HG03442 (cell line): Measurements from ENCODE around the gene SHC4.
"Not testable (repeated sequence)": the region's sequence is repeated elsewhere in the genome, so short reads cannot be mapped to it uniquely, and the experiment has no call there.

Experiments
- ATAC-seq: cut with Tn5 transposase; IDR thresholded peaks from one replicate; pipeline ENCODE4 v1.9.1; 2021; ENCODE audit warnings: mild to moderate bottlenecking, moderate library complexity; ENCODE audit not compliant: unreplicated experiment

The SHC4 gene

DNA sequence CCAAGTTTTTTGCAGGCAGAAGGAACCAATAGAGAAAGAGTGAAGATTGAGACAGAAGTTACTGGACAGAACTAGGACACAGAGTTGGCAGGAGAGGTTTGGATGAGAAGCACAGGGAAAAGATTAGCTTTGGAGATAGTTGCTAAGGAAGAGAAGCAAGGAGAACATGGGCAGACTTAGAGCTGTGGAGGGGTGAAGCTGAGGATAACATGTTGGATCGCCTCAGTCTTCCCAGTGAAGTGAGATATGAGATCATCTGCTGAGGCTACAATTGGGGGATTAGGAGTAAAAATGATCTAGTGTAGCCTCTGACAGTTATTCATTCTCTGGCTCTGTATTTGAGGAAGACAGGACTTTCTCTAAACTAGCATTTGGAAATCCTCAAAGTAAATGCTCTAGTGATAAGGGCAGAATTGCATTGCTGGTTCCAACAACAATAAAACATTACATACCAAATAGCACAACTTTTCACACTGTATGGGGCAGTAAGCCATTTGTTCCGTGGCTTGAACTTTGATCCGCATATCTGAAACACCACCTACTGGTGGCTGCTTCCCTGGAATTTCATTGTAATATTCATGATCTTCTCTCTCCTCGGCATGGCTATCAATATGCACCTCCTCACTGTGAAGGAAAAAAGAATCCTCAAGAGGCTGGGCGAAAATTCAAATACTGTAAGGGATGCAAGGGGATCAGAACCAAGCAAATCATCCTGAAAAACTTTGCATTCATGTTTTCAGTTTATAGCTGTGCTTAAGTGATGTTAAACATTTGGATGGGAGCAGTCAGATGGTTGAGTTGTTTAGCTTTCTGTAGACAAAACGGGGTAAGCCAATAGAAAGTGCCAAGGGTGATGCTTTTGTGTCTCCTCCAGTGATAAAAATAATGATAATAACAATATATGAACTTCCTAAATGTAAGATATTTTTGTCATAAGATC lies 107.9 kb downstream of the SHC4 start:
- ATAC-seq, result no peak

- ATAC-seq, result not testable (repeated sequence)
Observed at GRCh38 chr15:48854434-48854833, 109.3 kb downstream of the SHC4 start.

DNA sequence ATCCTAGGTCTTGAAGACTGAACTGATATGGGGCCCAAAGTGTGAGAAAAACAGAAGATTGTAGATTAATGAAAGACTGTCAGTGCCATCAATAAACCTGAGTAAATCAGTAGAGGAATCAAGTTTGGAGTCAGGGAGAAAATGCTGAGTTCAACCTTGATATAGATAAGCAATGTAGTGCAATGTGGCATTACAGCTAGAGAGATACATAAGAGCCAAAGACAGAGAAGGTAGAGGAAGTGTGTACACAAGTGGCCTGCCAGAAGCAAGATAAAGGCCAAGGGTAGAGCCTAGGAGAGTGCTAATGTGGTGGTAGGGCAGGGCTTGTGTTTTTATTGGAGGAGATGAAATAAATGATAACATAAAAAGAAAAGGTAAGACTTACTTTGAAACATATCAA lies 111.8 kb downstream of the SHC4 start:
- no peak for ATAC-seq

- no peak for ATAC-seq
Observed at GRCh38 chr15:48850648-48851047, 113.1 kb downstream of the SHC4 start.

DNA sequence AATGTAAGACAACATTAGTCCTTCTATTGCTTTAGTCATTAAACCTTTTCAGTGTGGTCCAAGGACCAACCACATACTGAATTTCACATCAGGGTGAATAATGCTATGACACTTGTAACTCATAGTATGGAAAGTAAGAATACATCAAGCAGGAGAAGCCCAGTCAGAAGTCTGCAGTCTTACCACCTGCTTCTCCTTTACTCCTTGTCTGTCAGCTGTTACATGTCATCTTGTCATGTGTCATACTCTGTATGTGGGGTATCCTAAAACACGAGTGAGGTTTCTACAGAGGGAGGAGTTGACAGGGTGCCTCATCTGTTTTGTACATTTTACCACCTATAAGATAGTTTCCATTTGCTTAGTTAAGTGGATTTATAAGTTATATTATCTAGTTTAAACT lies 118.6 kb downstream of the SHC4 start:
- ATAC-seq, result no peak

DNA sequence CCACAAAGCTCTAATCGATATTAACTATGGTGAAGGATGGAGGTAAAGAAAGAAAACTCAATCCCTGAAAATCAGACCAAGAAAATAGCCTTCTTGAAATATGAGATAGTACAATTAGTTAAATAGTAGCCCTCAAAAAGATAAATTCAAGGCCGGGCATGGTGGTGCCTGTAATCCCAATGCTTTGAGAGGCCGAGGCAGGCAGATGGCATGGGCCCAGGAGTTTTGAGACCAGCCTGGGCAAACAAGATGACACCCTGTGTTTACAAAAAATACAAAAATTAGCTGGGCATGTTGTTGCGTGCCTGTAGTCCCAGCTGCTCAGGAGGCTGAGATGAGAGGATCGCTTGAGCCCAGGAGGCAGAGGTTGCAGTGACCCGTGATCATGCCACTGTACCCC lies 121.2 kb downstream of the SHC4 start:
- no peak for ATAC-seq

DNA sequence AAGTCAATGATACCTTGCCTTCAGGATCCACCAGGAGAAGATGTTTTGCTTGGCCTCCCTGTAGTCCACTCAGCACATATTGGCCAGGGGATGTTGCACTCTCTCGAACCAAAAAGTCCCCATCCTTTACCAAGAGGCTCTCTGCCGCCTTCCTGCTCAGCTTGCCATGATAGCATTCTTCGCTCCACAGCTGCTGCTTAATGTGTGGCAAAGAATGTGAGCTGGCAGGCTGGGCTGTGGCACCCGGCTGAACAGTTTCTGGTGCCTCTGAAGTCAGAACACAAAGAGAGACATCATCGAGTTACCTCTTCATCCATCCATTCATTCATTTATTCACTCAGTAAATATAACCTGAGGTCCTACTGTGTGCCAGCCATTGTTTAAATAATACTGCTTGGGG lies 129.0 kb downstream of the SHC4 start:
- ATAC-seq, result no peak

- no peak for ATAC-seq
Observed at GRCh38 chr15:48833526-48834239, 130.0 kb downstream of the SHC4 start.

- ATAC-seq, result no peak
Observed at GRCh38 chr15:48832648-48833047, 131.1 kb downstream of the SHC4 start.

GRCh38 chr15:48828906-48829305 lies 134.8 kb downstream of the SHC4 start:
- no peak for ATAC-seq

DNA sequence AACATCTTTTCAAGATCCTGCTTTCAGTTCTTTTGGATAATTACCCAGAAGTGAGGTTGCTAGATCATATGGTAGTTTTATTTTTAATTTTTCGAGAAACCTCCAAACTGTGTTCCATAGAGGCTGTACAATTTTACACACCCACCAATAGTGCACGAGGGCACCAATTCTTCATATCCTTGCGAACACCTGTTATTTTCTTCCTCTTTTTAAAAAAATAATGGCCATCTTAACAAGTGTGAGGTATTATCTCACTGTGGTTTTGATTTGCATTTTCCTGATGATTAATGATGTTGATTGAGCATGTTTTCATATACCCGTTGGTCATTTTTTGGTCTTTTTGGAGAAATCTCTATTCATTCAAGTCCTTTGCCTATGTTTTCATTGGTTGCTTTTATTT lies 135.2 kb downstream of the SHC4 start:
- no peak for ATAC-seq

- ATAC-seq, result no peak
Observed at GRCh38 chr15:48825075-48825474, 138.6 kb downstream of the SHC4 start.

DNA sequence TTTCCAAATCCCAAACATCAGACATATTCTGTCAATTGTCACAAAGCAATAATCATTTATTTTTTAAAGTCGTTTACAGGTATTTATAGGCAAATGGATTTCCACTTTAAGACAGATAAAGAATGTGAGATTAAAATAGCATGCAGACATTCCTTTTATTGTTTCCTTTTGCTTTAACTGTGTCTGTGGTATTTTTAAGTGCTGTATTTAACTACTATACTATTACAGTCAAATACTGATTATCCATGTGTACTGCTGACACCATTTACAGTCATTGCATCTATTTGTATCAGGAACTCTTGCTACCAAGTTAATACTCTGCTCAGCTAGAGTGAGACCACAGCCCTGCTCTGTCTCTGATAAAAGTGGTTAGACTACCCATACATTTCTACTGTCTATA lies 140.0 kb downstream of the SHC4 start:
- ATAC-seq, result no peak

GRCh38 chr15:48823237-48823636 lies 140.5 kb downstream of the SHC4 start:
- ATAC-seq, result no peak

- no peak for ATAC-seq
Observed at GRCh38 chr15:48814286-48814685, 149.4 kb downstream of the SHC4 start.

DNA sequence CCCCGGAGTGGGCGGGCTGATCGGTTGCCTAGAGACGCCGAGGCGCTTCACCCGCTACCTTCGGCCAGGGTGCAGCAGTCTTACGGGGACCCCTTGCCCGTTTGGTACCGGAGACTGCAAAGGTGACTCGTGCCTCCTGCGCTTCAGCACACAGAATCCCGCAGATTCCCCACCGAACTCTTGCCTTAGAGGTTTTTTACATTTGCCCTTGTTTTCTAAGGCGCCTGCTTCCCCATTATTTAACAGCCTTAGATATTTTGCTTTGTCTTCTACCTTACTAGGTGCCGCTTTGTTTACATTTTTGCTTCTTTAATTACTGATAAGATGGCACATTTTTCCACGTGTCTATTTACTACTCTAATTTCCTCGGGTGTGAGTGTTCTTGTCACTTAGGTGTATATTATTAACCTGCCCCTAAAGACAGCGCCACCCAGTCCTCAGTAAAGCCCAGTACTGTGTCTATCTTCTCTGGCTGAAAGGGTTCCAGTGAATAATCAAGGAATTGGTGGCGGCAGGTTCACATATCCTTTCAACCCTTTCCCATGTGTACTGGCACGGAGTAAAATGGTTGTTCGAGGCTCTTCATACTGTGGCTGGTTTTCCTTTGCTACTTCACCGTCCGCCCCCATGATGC lies 152.3 kb downstream of the SHC4 start:
- no peak for ATAC-seq

DNA sequence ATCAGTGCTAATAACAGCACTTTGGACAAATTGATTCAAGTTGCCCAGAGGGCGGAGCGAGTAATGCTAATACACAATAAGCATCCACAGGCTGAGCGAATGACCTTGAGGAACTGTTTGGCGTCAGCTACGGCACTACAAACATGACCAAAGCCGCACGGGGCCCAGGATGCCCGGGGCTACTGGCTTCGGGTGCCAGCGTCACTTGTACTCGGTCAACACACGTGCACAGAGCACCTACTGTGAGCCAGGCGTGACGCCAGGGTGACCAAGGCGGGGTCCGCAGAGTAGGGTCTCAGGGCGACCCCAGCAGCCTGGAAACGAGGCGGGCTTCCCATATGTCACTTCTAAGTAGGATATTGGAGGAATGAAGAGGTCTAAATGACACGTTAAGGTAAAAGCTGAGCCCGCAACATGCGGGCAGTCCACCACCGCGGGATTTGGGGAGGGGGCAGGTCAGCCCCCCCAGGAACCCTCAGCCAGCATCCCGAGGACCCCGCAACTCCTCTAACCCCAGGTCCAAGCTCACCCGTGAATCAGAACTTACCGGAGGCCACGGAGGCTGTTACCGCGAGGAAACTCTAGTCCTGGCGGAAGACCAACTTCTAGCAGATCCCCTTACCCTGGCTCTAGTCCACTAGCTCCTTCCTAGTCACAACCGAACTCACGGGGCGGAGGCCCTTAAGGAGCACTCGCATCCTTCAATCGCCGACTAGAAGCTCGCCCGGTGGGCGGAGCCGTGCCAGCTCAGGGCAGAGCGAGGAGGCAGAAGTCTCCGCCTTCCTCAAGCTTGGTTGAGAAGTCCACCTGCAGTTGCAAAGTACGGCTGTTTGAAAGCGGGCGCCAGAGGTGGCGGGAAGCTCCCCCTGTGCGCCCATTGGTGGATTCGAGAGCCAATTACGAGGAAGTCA lies 153.1 kb downstream of the SHC4 start, which contains the start of gene CEP152:
Gene CEP152, minus strand, starts transcription at position 656 of the 911 bp plus-strand sequence. CDS start 5,420 bp downstream, outside the sequence.
- ATAC-seq, result peak; percentile 95

- ATAC-seq, result no peak
Observed at GRCh38 chr15:48806151-48806550, 157.6 kb downstream of the SHC4 start.

GRCh38 chr15:48805591-48805990 lies 158.1 kb downstream of the SHC4 start:
- no peak for ATAC-seq

DNA sequence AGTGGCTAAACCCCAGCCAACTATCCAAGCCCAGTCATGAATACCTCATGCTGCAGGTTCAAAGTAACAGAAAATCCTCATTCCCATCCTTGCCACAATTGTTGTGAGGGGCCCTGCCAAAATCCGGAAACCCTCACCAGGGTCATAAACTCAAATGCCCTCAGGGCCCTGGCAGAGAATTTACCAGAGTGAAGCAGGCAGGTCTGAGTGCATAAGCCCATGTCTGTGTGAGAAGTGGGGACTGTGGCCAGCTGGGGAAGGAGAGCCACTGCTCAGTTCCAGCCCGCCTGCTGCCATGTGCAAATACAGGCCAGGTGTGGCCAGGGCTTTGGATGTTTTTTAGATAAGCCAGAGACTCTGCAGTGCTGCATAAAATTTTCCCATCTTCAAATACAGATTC lies 159.8 kb downstream of the SHC4 start:
- no peak for ATAC-seq
